Type B pancreatic cell (in vitro differentiated cells): ENCODE measurements around the gene GYPB. TPM values are rescaled to one million over a fixed set of nuclear protein-coding genes. Genes with fewer than 3 reads are reported as not detected.
"Not testable (repeated sequence)": the region's sequence is repeated elsewhere in the genome, so short reads cannot be mapped to it uniquely, and the experiment has no call there.

Experiments used
- DNase-seq: peaks from one replicate; pipeline ENCODE4 v3.0.0; 2021; ENCODE audit warnings: mixed read lengths; ENCODE audit not compliant: unreplicated experiment; ENCODE audit errors: extremely low spot score
- H3K27ac Mint-ChIP-seq: 2 replicates; pipeline ENCODE4 v1.8.0; 2021; ENCODE audit warnings: mild to moderate bottlenecking, mixed read lengths
- H3K27me3 Mint-ChIP-seq: 2 replicates; pipeline ENCODE4 v1.8.0; 2021; ENCODE audit warnings: mixed read lengths
- H3K36me3 Mint-ChIP-seq: 2 replicates; pipeline ENCODE4 v1.8.0; 2021; ENCODE audit warnings: mixed read lengths
- H3K4me1 Mint-ChIP-seq: one replicate; pipeline ENCODE4 v1.8.0; 2021; ENCODE audit warnings: mixed read lengths; ENCODE audit not compliant: unreplicated experiment
- H3K4me3 Mint-ChIP-seq: 2 replicates; pipeline ENCODE4 v1.8.0; 2021; ENCODE audit warnings: mild to moderate bottlenecking, mixed read lengths
- H3K9me3 Mint-ChIP-seq: 2 replicates; pipeline ENCODE4 v1.8.0; 2021; ENCODE audit warnings: mixed read lengths
- CTCF ChIP-seq: fragments of 200-600 bp; sonication (generic); conservative IDR thresholded peaks from 2 replicates; pipeline ENCODE4 v1.5.0; 2021; ENCODE audit warnings: antibody characterized with exemption, mild to moderate bottlenecking
- long read RNA-seq: library from polyadenylated mRNA; unstranded; transcript quantifications from one replicate; pipeline ENCODE4 v2.0.0, GENCODE V29; 2020
- total RNA-seq: library from RNA; stranded (reverse); gene quantifications from 2 replicates; pipeline ENCODE4 v1.2.1, GENCODE V29; 2021; ENCODE audit warnings: low replicate concordance

Gene GYPB
- not detected in 2 replicates for total RNA-seq
- long read RNA-seq, result 0 reads

GRCh38 chr4:144019277-144019676 lies at the start of gene GYPB:
TSS of gene GYPB (minus strand) at chr4:144019380. CDS start at chr4:144019287, 93 bp downstream.
- peaks cover 12% of the 10 kb centered on the region for H3K27me3 Mint-ChIP-seq
- not testable (repeated sequence) for DNase-seq

GRCh38 chr4:144061556-144061955 lies 42.4 kb upstream of the GYPB start:
- H3K4me1 Mint-ChIP-seq, H3K27ac Mint-ChIP-seq, H3K27me3 Mint-ChIP-seq: not testable (repeated sequence)

More at GRCh38 chr4:144019277-144019676, at the start of gene GYPB:
- not testable (repeated sequence) for H3K36me3 Mint-ChIP-seq, H3K4me3 Mint-ChIP-seq, H3K9me3 Mint-ChIP-seq, H3K27ac Mint-ChIP-seq, H3K4me1 Mint-ChIP-seq

GRCh38 chr4:144060234-144060859 lies 41.2 kb upstream of the GYPB start:
- not testable (repeated sequence) for H3K27ac Mint-ChIP-seq, H3K4me1 Mint-ChIP-seq, DNase-seq

More at GRCh38 chr4:144061556-144061955, 42.4 kb upstream of the GYPB start:
- not testable (repeated sequence) for H3K4me3 Mint-ChIP-seq, H3K36me3 Mint-ChIP-seq, DNase-seq, H3K9me3 Mint-ChIP-seq

GRCh38 chr4:144056800-144057199 lies 37.6 kb upstream of the GYPB start:
- Mint-ChIP-seq H3K4me1 (no peaks in the 10 kb centered on the region), H3K27ac (no peak overlapping the region), H3K36me3 (no peaks in the 10 kb centered on the region), H3K9me3 (peaks cover 4% of the 10 kb centered on the region), H3K27me3 (no peaks in the 10 kb centered on the region), H3K4me3 (no peak overlapping the region)
- no peak for DNase-seq
- TF ChIP-seq CTCF, result no peak

More at GRCh38 chr4:144060234-144060859, 41.2 kb upstream of the GYPB start:
- H3K4me3 Mint-ChIP-seq, H3K36me3 Mint-ChIP-seq, H3K27me3 Mint-ChIP-seq, H3K9me3 Mint-ChIP-seq: not testable (repeated sequence)

GRCh38 chr4:144055336-144055735 lies 36.2 kb upstream of the GYPB start:
- not testable (repeated sequence) for H3K27me3 Mint-ChIP-seq, H3K9me3 Mint-ChIP-seq, DNase-seq, H3K4me3 Mint-ChIP-seq, H3K27ac Mint-ChIP-seq, H3K4me1 Mint-ChIP-seq, H3K36me3 Mint-ChIP-seq

- H3K4me3 Mint-ChIP-seq, DNase-seq, H3K9me3 Mint-ChIP-seq, H3K27me3 Mint-ChIP-seq, H3K27ac Mint-ChIP-seq, H3K36me3 Mint-ChIP-seq, H3K4me1 Mint-ChIP-seq: not testable (repeated sequence)
Observed at GRCh38 chr4:144051494-144051893, 32.3 kb upstream of the GYPB start.

- H3K9me3 Mint-ChIP-seq, H3K27me3 Mint-ChIP-seq, H3K4me3 Mint-ChIP-seq, DNase-seq, H3K4me1 Mint-ChIP-seq, H3K36me3 Mint-ChIP-seq, H3K27ac Mint-ChIP-seq: not testable (repeated sequence)
Observed at GRCh38 chr4:144050631-144051030, 31.5 kb upstream of the GYPB start.

- H3K4me3 Mint-ChIP-seq, H3K27ac Mint-ChIP-seq, H3K9me3 Mint-ChIP-seq, H3K36me3 Mint-ChIP-seq, H3K4me1 Mint-ChIP-seq, H3K27me3 Mint-ChIP-seq, DNase-seq: not testable (repeated sequence)
Observed at GRCh38 chr4:144049495-144050424, 30.6 kb upstream of the GYPB start.

- H3K4me3 Mint-ChIP-seq, H3K4me1 Mint-ChIP-seq: not testable (repeated sequence)
Observed at GRCh38 chr4:144044936-144045335, 25.8 kb upstream of the GYPB start.

GRCh38 chr4:144032580-144032979 lies 13.4 kb upstream of the GYPB start:
- not testable (repeated sequence) for H3K27ac Mint-ChIP-seq, H3K9me3 Mint-ChIP-seq, H3K4me3 Mint-ChIP-seq, H3K4me1 Mint-ChIP-seq, H3K36me3 Mint-ChIP-seq, H3K27me3 Mint-ChIP-seq, DNase-seq

More at GRCh38 chr4:144044936-144045335, 25.8 kb upstream of the GYPB start:
- not testable (repeated sequence) for H3K9me3 Mint-ChIP-seq, DNase-seq, H3K36me3 Mint-ChIP-seq, H3K27me3 Mint-ChIP-seq, H3K27ac Mint-ChIP-seq

- H3K36me3 Mint-ChIP-seq, H3K4me3 Mint-ChIP-seq, H3K4me1 Mint-ChIP-seq, H3K9me3 Mint-ChIP-seq, H3K27me3 Mint-ChIP-seq, H3K27ac Mint-ChIP-seq, DNase-seq: not testable (repeated sequence)
Observed at GRCh38 chr4:144031875-144032274, 12.7 kb upstream of the GYPB start.

- not testable (repeated sequence) for DNase-seq, H3K27me3 Mint-ChIP-seq, H3K36me3 Mint-ChIP-seq, H3K9me3 Mint-ChIP-seq, H3K4me3 Mint-ChIP-seq, H3K27ac Mint-ChIP-seq, H3K4me1 Mint-ChIP-seq
Observed at GRCh38 chr4:144031369-144031768, 12.2 kb upstream of the GYPB start.

- not testable (repeated sequence) for H3K9me3 Mint-ChIP-seq, H3K4me1 Mint-ChIP-seq, DNase-seq, H3K27ac Mint-ChIP-seq, H3K4me3 Mint-ChIP-seq, H3K27me3 Mint-ChIP-seq, H3K36me3 Mint-ChIP-seq
Observed at GRCh38 chr4:144030708-144031107, 11.5 kb upstream of the GYPB start.
